ENCODE measurements around the gene SPN. TPM values are rescaled to one million over a fixed set of nuclear protein-coding genes. Genes with fewer than 3 reads are reported as not detected.
"Not testable (repeated sequence)": the region's sequence is repeated elsewhere in the genome, so short reads cannot be mapped to it uniquely, and the experiment has no call there.

The SPN gene
- polyA plus RNA-seq, 1 of the 3 experiments (the other 2 are of a cell fraction) = 0.10 TPM

- H3K27me3 ChIP-seq (ENCODE audit: insufficient read depth) = no peaks in the 10 kb centered on the region
- H3K4me3 ChIP-seq (ENCODE audit: low read depth in 2 of 2, low read length in 1 of 2) = no peak overlapping the region
- H3K36me3 ChIP-seq (replicated peaks in 1 of 2; ENCODE audit: control insufficient read depth in 1 of 2, insufficient read depth in 2 of 2, low read length in 1 of 2) = no peaks in the 10 kb centered on the region
- TF ChIP-seq PBX3 (IDR thresholded peaks at IDR 0.05) (no peak), NRF1 (IDR thresholded peaks at IDR 0.05; ENCODE audit: low read depth, low read length) (no peak), GABPA (IDR thresholded peaks at IDR 0.05; ENCODE audit: low read depth) (no peak)
- no peaks in the 10 kb centered on the region for H3F3A ChIP-seq (replicated peaks; ENCODE audit: insufficient read depth)
- WGBS (ENCODE audit: low lambda C conversion rate) = 89% methylated on average over 12 of the region's 12 CpGs
- H3K4me2 ChIP-seq = no peak overlapping the region
- DNase-seq = no peak
- H3K9ac ChIP-seq = no peak overlapping the region
- no peaks in the 10 kb centered on the region for H3K9me2 ChIP-seq
- no peaks in the 10 kb centered on the region for H4K20me1 ChIP-seq (ENCODE audit: insufficient read depth)
- H3K79me2 ChIP-seq (ENCODE audit: insufficient read depth) = no peaks in the 10 kb centered on the region
- ChIA-PET POLR2A (no interaction called here), CTCF (no interaction called here)
- H2AFZ ChIP-seq (ENCODE audit: low read depth) = no peak overlapping the region
- no peaks in the 10 kb centered on the region for H3K4me1 ChIP-seq (ENCODE audit: control insufficient read depth in 1 of 2, insufficient read depth in 2 of 2, low read depth in 1 of 2, low read length in 1 of 2)
- no peak overlapping the region for H3K27ac ChIP-seq (ENCODE audit: low read depth in 2 of 2, low read length in 1 of 2)
- no peaks in the 10 kb centered on the region for H3K9me3 ChIP-seq
These were observed 9.6 kb upstream of the SPN start for GRCh38 chr16:29653471-29653870.

- POLR2A ChIA-PET; H3F3A ChIP-seq (replicated peaks; ENCODE audit: insufficient read depth); H3K9me2 ChIP-seq; H3K27ac ChIP-seq (ENCODE audit: low read depth in 2 of 2, low read length in 1 of 2); CTCF ChIA-PET; H4K20me1 ChIP-seq (ENCODE audit: insufficient read depth); H3K27me3 ChIP-seq (ENCODE audit: insufficient read depth); H2AFZ ChIP-seq (ENCODE audit: low read depth); H3K9ac ChIP-seq; H3K9me3 ChIP-seq; DNase-seq; H3K4me1 ChIP-seq (ENCODE audit: control insufficient read depth in 1 of 2, insufficient read depth in 2 of 2, low read depth in 1 of 2, low read length in 1 of 2); H3K4me2 ChIP-seq; H3K4me3 ChIP-seq (ENCODE audit: low read depth in 2 of 2, low read length in 1 of 2); H3K36me3 ChIP-seq (replicated peaks in 1 of 2; ENCODE audit: control insufficient read depth in 1 of 2, insufficient read depth in 2 of 2, low read length in 1 of 2); H3K79me2 ChIP-seq (ENCODE audit: insufficient read depth): not testable (repeated sequence)
- 81% methylated on average over 7 of the region's 7 CpGs for WGBS (ENCODE audit: low lambda C conversion rate)
These were observed 9.2 kb upstream of the SPN start for GRCh38 chr16:29653890-29654289.

GRCh38 chr16:29656688-29657523 is 6.1 kb upstream of the SPN start:
- TF ChIP-seq FOXM1 (IDR thresholded peaks at IDR 0.05; ENCODE audit: low read depth) (no peak), NRF1 (IDR thresholded peaks at IDR 0.05; ENCODE audit: low read depth, low read length) (no peak)

More at GRCh38 chr16:29656688-29657523, 6.1 kb upstream of the SPN start:
- Histone ChIP-seq H3K4me3 (ENCODE audit: low read depth in 2 of 2, low read length in 1 of 2) (no peak overlapping the region), H2AFZ (ENCODE audit: low read depth) (no peak overlapping the region), H3F3A (replicated peaks; ENCODE audit: insufficient read depth) (no peaks in the 10 kb centered on the region), H3K9ac (no peak overlapping the region), H4K20me1 (ENCODE audit: insufficient read depth) (no peaks in the 10 kb centered on the region), H3K4me2 (no peak overlapping the region), H3K9me3 (no peaks in the 10 kb centered on the region), H3K9me2 (no peaks in the 10 kb centered on the region), H3K27me3 (ENCODE audit: insufficient read depth) (no peaks in the 10 kb centered on the region), H3K4me1 (ENCODE audit: control insufficient read depth in 1 of 2, insufficient read depth in 2 of 2, low read depth in 1 of 2, low read length in 1 of 2) (no peaks in the 10 kb centered on the region), H3K27ac (ENCODE audit: low read depth in 2 of 2, low read length in 1 of 2) (no peak overlapping the region), H3K36me3 (replicated peaks in 1 of 2; ENCODE audit: control insufficient read depth in 1 of 2, insufficient read depth in 2 of 2, low read length in 1 of 2) (no peaks in the 10 kb centered on the region), H3K79me2 (ENCODE audit: insufficient read depth) (no peaks in the 10 kb centered on the region)
- whole genome bisulfite sequencing (ENCODE audit: low lambda C conversion rate) = 69% methylated on average over 10 of the region's 11 CpGs
- no peak for DNase-seq
- CTCF ChIA-PET = interaction anchor here (1.4 kb wide), 1 partner anchor 44 kb away, joined by 5 read pairs; no protein-coding TSS in a partner anchor
- POLR2A ChIA-PET = no interaction called here

Data from SK-N-SH (cell line).